ENCODE results near the gene MTCL1.

DNA sequence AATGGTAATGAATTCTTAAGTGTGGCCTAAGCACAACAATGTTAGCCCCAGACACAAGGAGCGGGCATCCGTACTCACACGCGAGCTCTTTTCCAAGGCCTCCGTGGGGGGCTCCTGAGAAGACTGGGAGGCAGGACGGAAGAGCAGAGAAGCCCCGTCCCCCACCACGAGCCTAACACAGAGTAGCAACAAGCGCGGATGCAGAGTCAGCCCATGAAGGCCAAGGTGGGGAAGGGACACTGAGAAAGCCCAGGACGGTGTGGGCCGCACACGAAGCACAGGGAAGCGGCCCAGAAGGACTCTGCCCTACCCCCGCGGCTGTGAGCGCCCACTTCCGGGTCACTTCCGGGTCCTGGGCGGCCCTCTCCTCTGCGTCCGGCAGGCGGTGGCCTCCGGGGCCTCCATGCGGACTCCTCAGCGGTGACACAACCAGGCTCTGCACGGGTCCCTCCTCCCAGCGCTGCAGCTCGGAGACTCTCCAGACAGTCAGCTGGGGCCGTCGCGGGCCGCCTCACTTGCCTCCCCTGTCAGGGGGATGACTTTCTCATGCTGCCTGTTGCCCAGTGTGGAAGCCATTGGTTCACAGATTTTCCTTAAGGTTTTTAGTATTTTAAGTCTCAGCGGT is 151.5 kb downstream of the MTCL1 start:
- TF ChIP-seq, protein P1, sequence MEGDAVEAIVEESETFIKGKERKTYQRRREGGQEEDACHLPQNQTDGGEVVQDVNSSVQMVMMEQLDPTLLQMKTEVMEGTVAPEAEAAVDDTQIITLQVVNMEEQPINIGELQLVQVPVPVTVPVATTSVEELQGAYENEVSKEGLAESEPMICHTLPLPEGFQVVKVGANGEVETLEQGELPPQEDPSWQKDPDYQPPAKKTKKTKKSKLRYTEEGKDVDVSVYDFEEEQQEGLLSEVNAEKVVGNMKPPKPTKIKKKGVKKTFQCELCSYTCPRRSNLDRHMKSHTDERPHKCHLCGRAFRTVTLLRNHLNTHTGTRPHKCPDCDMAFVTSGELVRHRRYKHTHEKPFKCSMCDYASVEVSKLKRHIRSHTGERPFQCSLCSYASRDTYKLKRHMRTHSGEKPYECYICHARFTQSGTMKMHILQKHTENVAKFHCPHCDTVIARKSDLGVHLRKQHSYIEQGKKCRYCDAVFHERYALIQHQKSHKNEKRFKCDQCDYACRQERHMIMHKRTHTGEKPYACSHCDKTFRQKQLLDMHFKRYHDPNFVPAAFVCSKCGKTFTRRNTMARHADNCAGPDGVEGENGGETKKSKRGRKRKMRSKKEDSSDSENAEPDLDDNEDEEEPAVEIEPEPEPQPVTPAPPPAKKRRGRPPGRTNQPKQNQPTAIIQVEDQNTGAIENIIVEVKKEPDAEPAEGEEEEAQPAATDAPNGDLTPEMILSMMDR (IDR thresholded peaks at IDR 0.05): no peak
- TF ChIP-seq POLR2A (IDR thresholded peaks at IDR 0.05): no peak

Measured in heart left ventricle (tissue), 13 donors.